22Rv1 (cell line): ENCODE measurements around the gene WDR90.

Experiments
- H3K27ac ChIP-seq: fragments of 450-650 bp; 2 replicates; pipeline ENCODE4 v1.5.1; 2017
- ZFX ChIP-seq: fragments of 450-650 bp; IDR thresholded peaks from 2 replicates; pipeline ENCODE4 v1.6.1; 2017; ENCODE audit warnings: antibody characterized with exemption, borderline replicate concordance
- TF ChIP-seq, protein P1 (sequence below): fragments of 450-650 bp; IDR thresholded peaks from 2 replicates; pipeline ENCODE4 v1.5.1; 2017; ENCODE audit warnings: mild to moderate bottlenecking

WDR90 gene

GRCh38 chr16:610513-611381, 38.4 kb upstream of the WDR90 start:
- TF ChIP-seq ZFX = no peak
- TF ChIP-seq, protein P1, sequence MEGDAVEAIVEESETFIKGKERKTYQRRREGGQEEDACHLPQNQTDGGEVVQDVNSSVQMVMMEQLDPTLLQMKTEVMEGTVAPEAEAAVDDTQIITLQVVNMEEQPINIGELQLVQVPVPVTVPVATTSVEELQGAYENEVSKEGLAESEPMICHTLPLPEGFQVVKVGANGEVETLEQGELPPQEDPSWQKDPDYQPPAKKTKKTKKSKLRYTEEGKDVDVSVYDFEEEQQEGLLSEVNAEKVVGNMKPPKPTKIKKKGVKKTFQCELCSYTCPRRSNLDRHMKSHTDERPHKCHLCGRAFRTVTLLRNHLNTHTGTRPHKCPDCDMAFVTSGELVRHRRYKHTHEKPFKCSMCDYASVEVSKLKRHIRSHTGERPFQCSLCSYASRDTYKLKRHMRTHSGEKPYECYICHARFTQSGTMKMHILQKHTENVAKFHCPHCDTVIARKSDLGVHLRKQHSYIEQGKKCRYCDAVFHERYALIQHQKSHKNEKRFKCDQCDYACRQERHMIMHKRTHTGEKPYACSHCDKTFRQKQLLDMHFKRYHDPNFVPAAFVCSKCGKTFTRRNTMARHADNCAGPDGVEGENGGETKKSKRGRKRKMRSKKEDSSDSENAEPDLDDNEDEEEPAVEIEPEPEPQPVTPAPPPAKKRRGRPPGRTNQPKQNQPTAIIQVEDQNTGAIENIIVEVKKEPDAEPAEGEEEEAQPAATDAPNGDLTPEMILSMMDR = peak; percentile 49

GRCh38 chr16:615122-615521, 34.0 kb upstream of the WDR90 start:
- no peak for TF ChIP-seq ZFX
- TF ChIP-seq, protein P1 = no peak
- no peak overlapping the region for H3K27ac ChIP-seq

More at GRCh38 chr16:610513-611381, 38.4 kb upstream of the WDR90 start:
- no peak overlapping the region for H3K27ac ChIP-seq

- H3K27ac ChIP-seq = no peak overlapping the region
- no peak for TF ChIP-seq ZFX
- TF ChIP-seq, protein P1 = no peak
Measured at GRCh38 chr16:616733-617586, 32.2 kb upstream of the WDR90 start.

- no peak overlapping the region for H3K27ac ChIP-seq
- no peak for TF ChIP-seq ZFX
- TF ChIP-seq, protein P1 = no peak
Measured at GRCh38 chr16:617855-618254, 31.3 kb upstream of the WDR90 start.

- TF ChIP-seq, protein P1 = no peak
- TF ChIP-seq ZFX = no peak
- H3K27ac ChIP-seq = no peak overlapping the region
Measured at GRCh38 chr16:619476-620100, 29.6 kb upstream of the WDR90 start.

DNA sequence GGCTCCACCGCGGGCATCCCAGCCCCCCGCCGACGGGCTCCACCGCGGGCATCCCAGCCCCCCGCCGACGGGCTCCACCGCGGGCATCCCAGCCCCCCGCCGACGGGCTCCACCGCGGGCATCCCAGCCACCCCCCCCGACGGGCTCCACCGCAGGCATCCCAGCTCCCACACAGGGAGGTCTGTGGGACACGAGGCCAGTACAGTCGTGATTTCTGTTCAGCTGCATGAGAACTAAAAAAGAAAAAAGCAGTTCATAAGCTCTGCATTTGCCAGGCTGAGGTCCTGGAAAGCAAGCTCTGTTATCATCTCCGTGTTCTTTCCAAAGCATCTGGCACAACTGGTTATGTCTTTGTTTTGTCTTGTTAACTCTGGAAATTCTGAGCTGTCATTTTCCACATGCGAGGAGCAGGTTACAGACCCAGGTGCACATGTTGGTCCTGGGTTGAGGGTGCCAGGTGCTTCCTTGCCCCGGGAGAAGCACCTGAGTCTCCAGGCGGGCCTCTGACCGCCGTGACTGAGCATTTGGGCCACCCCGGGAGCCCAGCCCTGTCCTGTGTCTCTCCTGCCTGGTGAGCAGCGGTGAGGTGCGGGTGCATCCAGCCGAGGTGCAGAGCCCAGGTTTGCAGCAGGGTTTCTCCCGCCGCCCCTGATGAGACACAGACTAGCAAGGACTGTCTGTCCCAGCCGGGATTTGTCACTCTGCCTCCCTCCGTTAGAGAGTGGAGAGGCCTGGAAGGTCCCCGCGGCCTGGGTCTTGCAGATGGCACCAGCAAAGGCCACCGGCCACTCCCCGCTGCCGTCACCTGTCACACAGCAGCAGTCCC, 28.3 kb upstream of the WDR90 start:
- H3K27ac ChIP-seq = peak overlapping the region; percentile 63; the same call in 1 of the 2 replicates
- TF ChIP-seq, protein P1 = no peak
- TF ChIP-seq ZFX = no peak
